Ovary (tissue), 9 donors: ENCODE measurements around the gene ACHE. TPM values are rescaled to one million over a fixed set of nuclear protein-coding genes. Genes with fewer than 3 reads are reported as not detected.

Source experiments
- DNase-seq, 5 donors: peaks; one replicate each; pipeline ENCODE4 v3.0.0-alpha.2; 2019 to 2020
- H3K27ac ChIP-seq, 2 donors: fragments of 200-600 bp; one replicate each; pipeline versions ENCODE4 v1.5.1 to v1.8.0; 2019 to 2022
- H3K27me3 ChIP-seq: fragments of 200-600 bp; one replicate; pipeline ENCODE4 v1.8.0; 2022
- H3K36me3 ChIP-seq: fragments of 200-600 bp; sonication (generic); one replicate; pipeline ENCODE4 v1.5.1; 2019
- H3K4me1 ChIP-seq: one replicate; pipeline ENCODE4 v1.8.1; 2013; ENCODE audit warnings: mild to moderate bottlenecking, moderate library complexity; ENCODE audit not compliant: insufficient read depth
- H3K4me3 ChIP-seq: fragments of 200-600 bp; sonication (generic); one replicate; pipeline ENCODE4 v1.5.1; 2017
- H3K9me3 ChIP-seq, 2 donors: fragments of 200-600 bp in 1 of 2; sonication (generic) in 1 of 2; one replicate each; pipeline versions ENCODE4 v1.5.1 to v1.8.1; 2013 to 2019; ENCODE audit warnings: mild to moderate bottlenecking in 1 of 2, moderate library complexity in 1 of 2
- EP300 ChIP-seq: sonication (generic); formaldehyde crosslinking; IDR thresholded peaks from one replicate; pipeline ENCODE4 v1.6.1; 2017; ENCODE audit warnings: antibody characterized with exemption
- POLR2A ChIP-seq: fragments of 450-650 bp; IDR thresholded peaks from one replicate; pipeline ENCODE4 v1.6.1; 2017; ENCODE audit warnings: antibody characterized with exemption, mild to moderate bottlenecking, moderate library complexity
- WGBS, 3 donors: extraction: QIAGEN DNeasy Blood & Tissue Kit in 1 of 3; methylation state at CpG; one replicate each; pipeline versions ENCODE4 v1.1.5 to v1.1.7; 2013 to 2017; 5-methylcytosine and 5-hydroxymethylcytosine counted together
- intact Hi-C, 4 donors: fragments of 100-400 bp; cut with DNase I; formaldehyde crosslinking; loops; one replicate each; pipeline versions ENCODE4 v1.11.0 to v1.15.1; 2022 to 2023
- polyA plus RNA-seq, 2 donors: library from polyadenylated mRNA; stranded (reverse); fragments of 200-250 nt in 1 of 2; fragments of 350-450 nt in 1 of 2; fragmentation: Illumina TruSeq in 1 of 2; extraction: RNeasy Lipid Tissue Mini Kit (QIAGEN cat#74804) in 1 of 2; gene quantifications; one replicate each; pipeline ENCODE4 v1.2.3, GENCODE V29; 2013 to 2014
- total RNA-seq, 7 donors: library from RNA; depleted of rRNA in 2 of 7; stranded (reverse); fragments of >200 nt in 2 of 7; fragmentation: NEBNext Ultra II Directional in 3 of 7; extraction: Animal tissue kit (Norgen Biotek cat#: 25700) in 3 of 7; gene quantifications; one replicate each; pipeline versions ENCODE4 v1.1.0 to v1.2.4, GENCODE V29; 2016 to 2023
- TF ChIP-seq, protein P1 (sequence below), 3 donors: fragments of 450-650 bp in 2 of 3; fragments of 200-600 bp in 1 of 3; IDR thresholded peaks; one replicate each; pipeline versions ENCODE4 v1.5.1 to v1.8.0; 2016 to 2022; ENCODE audit warnings: antibody characterized with exemption in 3 of 3, mild to moderate bottlenecking in 1 of 3
- donor health status: DM: no; HTN: no; CAD: no; lungs with moderate emphysema.
- donor health status: DM: no; HTN: no; CAD: no.
- donor health status: Bipolar disorder and iron deficiency.
- donor health status: DM: yes; HTN: yes; CAD: no.
- donor health status: DM: no; HTN: no; CAD: no.
- donor health status: DM: yes; HTN: yes; CAD: no.

The ACHE gene
- total and polyA plus RNA-seq, 9 donors, result 0.37 to 15.3 (median 4.3) TPM

GRCh38 chr7:100882201-100882600 lies 13.5 kb downstream of the ACHE start:
- Histone ChIP-seq H3K36me3 (no peaks in the 10 kb centered on the region), H3K4me1 (no peaks in the 10 kb centered on the region), H3K27ac (no peak overlapping the region), H3K27me3 (no peaks in the 10 kb centered on the region), H3K9me3 (no peaks in the 10 kb centered on the region), H3K4me3 (no peak overlapping the region)
- TF ChIP-seq POLR2A, result no peak
- 91 to 92% (median 91%) methylated on average over 9 of the region's 9 CpGs for WGBS, 3 donors
- intact Hi-C loops, result no loop called here
- no peak for DNase-seq

DNA sequence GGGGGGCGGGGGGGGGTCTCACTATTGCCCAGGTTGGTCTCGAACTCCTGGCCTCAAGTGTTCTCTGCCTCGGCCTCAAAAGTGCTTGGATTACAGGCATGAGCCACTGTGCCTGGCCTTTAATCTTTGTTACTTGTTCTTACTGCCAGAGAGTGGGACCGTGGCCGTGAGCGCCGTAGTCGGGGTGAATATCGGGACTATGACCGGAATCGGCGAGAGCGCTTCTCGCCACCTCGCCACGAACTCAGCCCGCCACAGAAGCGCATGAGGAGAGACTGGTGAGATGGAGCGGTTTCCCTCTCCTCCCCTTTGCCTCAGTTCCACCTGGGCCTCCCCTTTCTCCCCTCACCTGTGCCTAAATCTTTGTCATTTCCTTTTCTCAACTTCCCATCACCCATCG lies 14.6 kb downstream of the ACHE start:
- WGBS, 3 donors, result 92 to 94% (median 93%) methylated on average over 20 of the region's 20 CpGs

GRCh38 chr7:100880645-100881044 lies 15.0 kb downstream of the ACHE start:
- Histone ChIP-seq H3K27ac (no peak overlapping the region), H3K4me3 (no peak overlapping the region), H3K27me3 (no peaks in the 10 kb centered on the region), H3K4me1 (peaks cover 6% of the 10 kb centered on the region), H3K9me3 (no peaks in the 10 kb centered on the region), H3K36me3 (no peaks in the 10 kb centered on the region)
- peak in 1 of 5 donors; percentile 15 for DNase-seq
- TF ChIP-seq POLR2A (no peak), EP300 (no peak)
- TF ChIP-seq, protein P1, sequence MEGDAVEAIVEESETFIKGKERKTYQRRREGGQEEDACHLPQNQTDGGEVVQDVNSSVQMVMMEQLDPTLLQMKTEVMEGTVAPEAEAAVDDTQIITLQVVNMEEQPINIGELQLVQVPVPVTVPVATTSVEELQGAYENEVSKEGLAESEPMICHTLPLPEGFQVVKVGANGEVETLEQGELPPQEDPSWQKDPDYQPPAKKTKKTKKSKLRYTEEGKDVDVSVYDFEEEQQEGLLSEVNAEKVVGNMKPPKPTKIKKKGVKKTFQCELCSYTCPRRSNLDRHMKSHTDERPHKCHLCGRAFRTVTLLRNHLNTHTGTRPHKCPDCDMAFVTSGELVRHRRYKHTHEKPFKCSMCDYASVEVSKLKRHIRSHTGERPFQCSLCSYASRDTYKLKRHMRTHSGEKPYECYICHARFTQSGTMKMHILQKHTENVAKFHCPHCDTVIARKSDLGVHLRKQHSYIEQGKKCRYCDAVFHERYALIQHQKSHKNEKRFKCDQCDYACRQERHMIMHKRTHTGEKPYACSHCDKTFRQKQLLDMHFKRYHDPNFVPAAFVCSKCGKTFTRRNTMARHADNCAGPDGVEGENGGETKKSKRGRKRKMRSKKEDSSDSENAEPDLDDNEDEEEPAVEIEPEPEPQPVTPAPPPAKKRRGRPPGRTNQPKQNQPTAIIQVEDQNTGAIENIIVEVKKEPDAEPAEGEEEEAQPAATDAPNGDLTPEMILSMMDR (IDR thresholded peaks at IDR 0.05), result no peak
- WGBS, 3 donors, result 80 to 87% (median 85%) methylated on average over 7 of the region's 7 CpGs
- intact Hi-C loops, result no loop called here

More for the DNA sequence above, 14.6 kb downstream of the ACHE start:
- H3K36me3 ChIP-seq, result no peaks in the 10 kb centered on the region
- peaks cover 3% of the 10 kb centered on the region for H3K4me1 ChIP-seq
- no peaks in the 10 kb centered on the region for H3K27me3 ChIP-seq
- intact Hi-C loops, result no loop called here
- no peak overlapping the region for H3K27ac ChIP-seq
- no peak for TF ChIP-seq EP300
- TF ChIP-seq POLR2A, result no peak
- TF ChIP-seq, protein P1 (IDR thresholded peaks at IDR 0.05), result no peak
- H3K4me3 ChIP-seq, result no peak overlapping the region
- H3K9me3 ChIP-seq, result no peaks in the 10 kb centered on the region
- peak in 1 of 5 donors; percentile 21 for DNase-seq

GRCh38 chr7:100879685-100880261 lies 15.9 kb downstream of the ACHE start:
- intact Hi-C loops, result loop anchor here in 1 of 4 donors (10.0 kb wide), 1 partner anchor 365 kb away; the partner anchor contains the start of gene FIS1
- Histone ChIP-seq H3K36me3 (no peaks in the 10 kb centered on the region), H3K4me1 (peaks cover 6% of the 10 kb centered on the region), H3K27ac (no peak overlapping the region), H3K9me3 (no peaks in the 10 kb centered on the region), H3K27me3 (no peaks in the 10 kb centered on the region), H3K4me3 (no peak overlapping the region)
- TF ChIP-seq, protein P1 (IDR thresholded peaks at IDR 0.05), result no peak
- TF ChIP-seq POLR2A (no peak), EP300 (no peak)
- WGBS, 3 donors, result 78 to 79% (median 78%) methylated on average over 11 of the region's 11 CpGs
- no peak for DNase-seq

GRCh38 chr7:100878685-100879084 lies 17.0 kb downstream of the ACHE start:
- DNase-seq, result no peak
- no peak overlapping the region for H3K27ac ChIP-seq
- H3K36me3 ChIP-seq, result no peaks in the 10 kb centered on the region
- no peak overlapping the region for H3K4me3 ChIP-seq
- WGBS, 3 donors, result 71 to 77% (median 75%) methylated on average over 6 of the region's 6 CpGs
- H3K4me1 ChIP-seq, result peaks cover 6% of the 10 kb centered on the region
- no peaks in the 10 kb centered on the region for H3K9me3 ChIP-seq
- intact Hi-C loops, result loop anchor here in 1 of 4 donors (10.0 kb wide), 1 partner anchor 366 kb away; the partner anchor contains the start of gene FIS1
- H3K27me3 ChIP-seq, result no peaks in the 10 kb centered on the region
- no peak for TF ChIP-seq EP300
- TF ChIP-seq POLR2A, result no peak
- TF ChIP-seq, protein P1 (IDR thresholded peaks at IDR 0.05), result no peak
